Loucy (cell line): ENCODE measurements around the gene LAMA5.

ENCODE experiments used
- EZH2phosphoT487 ChIP-seq: fragments of 200-600 bp; IDR thresholded peaks from 2 replicates; pipeline ENCODE4 v1.6.1; 2018; ENCODE audit warnings: antibody characterized with exemption, mild to moderate bottlenecking, moderate library complexity, borderline replicate concordance
- TF ChIP-seq, protein P1 (sequence below): fragments of 200-600 bp; sonication (generic); conservative IDR thresholded peaks from 2 replicates; pipeline ENCODE4 v1.5.1; 2014; ENCODE audit warnings: mild to moderate bottlenecking, antibody characterized with exemption, low read length

DNA sequence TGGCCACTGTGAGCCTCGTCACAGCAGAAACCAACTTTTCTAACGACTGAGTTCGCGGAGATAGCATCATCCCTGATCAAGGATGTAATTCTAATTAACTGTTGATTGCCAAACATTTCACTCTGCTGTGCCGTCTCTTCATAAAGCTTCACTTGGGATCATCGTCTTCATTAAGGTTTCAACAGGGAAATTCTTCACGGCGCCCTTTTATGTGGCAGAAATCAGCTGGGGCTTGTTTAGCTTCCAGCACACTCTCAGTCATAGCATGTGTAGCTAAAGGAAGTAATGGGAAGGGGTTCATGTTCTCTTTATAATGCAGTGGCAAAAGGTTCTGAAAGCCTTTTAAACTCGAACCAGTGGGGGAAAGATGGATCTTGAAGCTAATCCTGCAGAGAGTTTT, 73.2 kb downstream of the LAMA5 start:
- TF ChIP-seq, protein P1, sequence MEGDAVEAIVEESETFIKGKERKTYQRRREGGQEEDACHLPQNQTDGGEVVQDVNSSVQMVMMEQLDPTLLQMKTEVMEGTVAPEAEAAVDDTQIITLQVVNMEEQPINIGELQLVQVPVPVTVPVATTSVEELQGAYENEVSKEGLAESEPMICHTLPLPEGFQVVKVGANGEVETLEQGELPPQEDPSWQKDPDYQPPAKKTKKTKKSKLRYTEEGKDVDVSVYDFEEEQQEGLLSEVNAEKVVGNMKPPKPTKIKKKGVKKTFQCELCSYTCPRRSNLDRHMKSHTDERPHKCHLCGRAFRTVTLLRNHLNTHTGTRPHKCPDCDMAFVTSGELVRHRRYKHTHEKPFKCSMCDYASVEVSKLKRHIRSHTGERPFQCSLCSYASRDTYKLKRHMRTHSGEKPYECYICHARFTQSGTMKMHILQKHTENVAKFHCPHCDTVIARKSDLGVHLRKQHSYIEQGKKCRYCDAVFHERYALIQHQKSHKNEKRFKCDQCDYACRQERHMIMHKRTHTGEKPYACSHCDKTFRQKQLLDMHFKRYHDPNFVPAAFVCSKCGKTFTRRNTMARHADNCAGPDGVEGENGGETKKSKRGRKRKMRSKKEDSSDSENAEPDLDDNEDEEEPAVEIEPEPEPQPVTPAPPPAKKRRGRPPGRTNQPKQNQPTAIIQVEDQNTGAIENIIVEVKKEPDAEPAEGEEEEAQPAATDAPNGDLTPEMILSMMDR = no peak
- TF ChIP-seq EZH2phosphoT487 = no peak
